K562 treated with DMSO at 1 percent for 4 hours (cell line): Measurements from ENCODE around the gene GLP2R. TPM values are rescaled to one million over a fixed set of nuclear protein-coding genes. Genes with fewer than 3 reads are reported as not detected.

ENCODE experiments used
- total RNA-seq: library from RNA; unstranded; fragments of 300-600 nt; gene quantifications from 2 replicates; pipeline ENCODE4 v1.2.3, GENCODE V29; 2022; ENCODE audit not compliant: insufficient read depth

GLP2R gene, protein sequence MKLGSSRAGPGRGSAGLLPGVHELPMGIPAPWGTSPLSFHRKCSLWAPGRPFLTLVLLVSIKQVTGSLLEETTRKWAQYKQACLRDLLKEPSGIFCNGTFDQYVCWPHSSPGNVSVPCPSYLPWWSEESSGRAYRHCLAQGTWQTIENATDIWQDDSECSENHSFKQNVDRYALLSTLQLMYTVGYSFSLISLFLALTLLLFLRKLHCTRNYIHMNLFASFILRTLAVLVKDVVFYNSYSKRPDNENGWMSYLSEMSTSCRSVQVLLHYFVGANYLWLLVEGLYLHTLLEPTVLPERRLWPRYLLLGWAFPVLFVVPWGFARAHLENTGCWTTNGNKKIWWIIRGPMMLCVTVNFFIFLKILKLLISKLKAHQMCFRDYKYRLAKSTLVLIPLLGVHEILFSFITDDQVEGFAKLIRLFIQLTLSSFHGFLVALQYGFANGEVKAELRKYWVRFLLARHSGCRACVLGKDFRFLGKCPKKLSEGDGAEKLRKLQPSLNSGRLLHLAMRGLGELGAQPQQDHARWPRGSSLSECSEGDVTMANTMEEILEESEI
- not detected in 2 replicates for total RNA-seq

DNA sequence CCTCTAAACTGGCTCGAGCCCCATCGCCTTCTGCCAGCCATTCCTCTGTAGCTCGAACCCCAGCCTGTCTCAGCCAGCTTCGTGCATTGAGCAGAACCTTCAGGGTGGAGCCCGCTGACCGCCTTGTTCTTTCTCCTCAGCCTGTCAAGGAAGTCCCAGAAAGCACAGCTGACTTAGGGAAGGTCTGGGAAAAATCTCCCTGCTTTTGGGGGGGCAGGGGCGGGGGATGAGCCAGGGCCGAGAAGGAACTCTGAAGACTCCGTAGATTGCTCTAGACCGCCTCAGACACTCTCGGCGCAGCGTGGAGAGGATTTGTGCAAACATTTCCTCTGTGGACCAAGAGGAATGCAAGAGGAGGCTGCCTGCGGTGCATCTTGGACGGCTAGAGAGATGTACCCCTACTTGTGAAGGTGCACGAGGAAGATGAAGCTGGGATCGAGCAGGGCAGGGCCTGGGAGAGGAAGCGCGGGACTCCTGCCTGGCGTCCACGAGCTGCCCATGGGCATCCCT is at the start of gene GLP2R:
Gene GLP2R, plus strand, starts transcription at position 284 of the 510 bp plus-strand sequence. Its CDS starts 140 bp downstream, at position 424.

GRCh38 chr17:9790889-9791876 is 34.5 kb upstream of the GLP2R start, which contains the start of gene DHRS7C:
Gene DHRS7C, minus strand, starts transcription at chr17:9791592. Its CDS starts 308 bp downstream, at chr17:9791284.

DNA sequence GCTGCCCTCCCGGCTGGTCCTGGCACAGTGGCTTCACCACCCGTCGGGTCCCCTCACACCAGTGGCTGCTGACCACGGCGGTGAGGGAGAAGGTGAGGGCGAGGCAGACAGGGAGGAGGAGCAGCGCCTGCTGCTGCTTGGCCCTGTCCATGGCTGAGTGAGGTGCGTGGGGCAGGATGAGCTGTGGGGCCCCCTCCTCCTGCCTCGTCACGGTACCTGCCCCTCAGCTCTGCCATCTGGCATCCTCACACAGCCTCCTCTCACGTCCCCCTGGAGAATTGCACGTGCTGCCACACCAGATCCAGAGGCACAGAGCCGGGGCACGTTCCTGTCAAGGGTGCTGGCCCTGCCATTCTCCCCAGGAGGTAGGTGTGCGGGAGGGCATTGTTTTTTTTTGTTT is 3.8 kb upstream of the GLP2R start, which contains the start of gene GSG1L2:
Gene GSG1L2, minus strand, starts transcription at position 159 of the 400 bp plus-strand sequence. Its CDS starts 8 bp downstream, at position 151.

DNA sequence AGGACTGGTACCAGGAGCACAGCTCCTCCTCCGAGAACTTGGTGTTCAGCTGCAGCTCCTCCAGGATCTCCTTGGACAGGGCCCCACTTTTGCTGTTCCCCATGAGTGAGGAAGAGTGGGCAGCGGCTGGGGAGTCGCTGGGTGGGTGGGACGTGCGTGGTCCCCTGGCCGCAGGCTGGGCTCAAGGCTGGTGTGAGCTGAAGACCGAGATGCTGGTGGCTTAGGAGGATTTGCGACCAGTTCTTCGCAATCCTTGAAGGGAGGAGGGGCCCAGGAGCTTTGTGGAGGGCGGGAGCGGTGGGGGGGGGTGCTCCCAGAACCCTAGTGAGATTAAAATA is 79.3 kb downstream of the GLP2R start, which contains the start of gene RCVRN:
Gene RCVRN, minus strand, starts transcription at position 194 of the 338 bp plus-strand sequence. Its CDS starts 91 bp downstream, at position 103.

Other genes with a start within 250 kb of the GLP2R start
- gene CFAP52, start 249.3 kb upstream of the GLP2R start, total RNA-seq = not detected in 2 replicates
- not detected in 2 replicates for gene USP43, start 180.4 kb upstream of the GLP2R start, total RNA-seq
- gene DHRS7C, start 34.3 kb upstream of the GLP2R start, total RNA-seq = not detected in 2 replicates
- not detected in 2 replicates for gene GSG1L2, start 3.8 kb upstream of the GLP2R start, total RNA-seq
- gene RCVRN, start 79.3 kb downstream of the GLP2R start, total RNA-seq = not detected in 2 replicates